ENCODE data around the gene RAP1B.

DNA sequence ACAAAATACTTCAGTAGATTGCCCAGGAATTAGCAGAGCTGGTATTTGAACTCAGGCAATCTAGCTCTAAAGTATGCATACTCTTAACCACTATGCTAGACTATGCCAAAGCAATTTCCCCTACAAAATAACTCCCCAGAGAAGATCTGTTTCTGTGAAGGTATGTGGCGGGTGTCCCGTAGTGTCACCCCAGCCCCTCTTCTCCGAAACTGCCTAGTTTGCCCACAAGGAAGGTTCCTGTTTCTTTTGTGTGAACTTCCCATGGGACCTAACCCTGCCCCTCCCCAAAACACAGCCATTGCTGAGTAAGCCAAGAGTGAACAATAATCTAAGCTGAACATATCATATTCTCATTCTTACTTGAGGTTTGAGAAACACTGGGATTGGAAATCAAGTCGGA, 15.5 kb upstream of the RAP1B start:
- no peak for TF ChIP-seq CTCF (IDR thresholded peaks at IDR 0.05)
- TF ChIP-seq POLR2A (IDR thresholded peaks at IDR 0.05), result no peak

Measured in prostate gland (tissue), 2 donors.